ENCODE results near the gene PTPN23.

GRCh38 chr3:47432673-47433072, 51.9 kb downstream of the PTPN23 start:
- TF ChIP-seq CTCF (conservative IDR thresholded peaks at IDR 0.05; ENCODE audit: low read depth in 2 of 2) (no peak), EZH2phosphoT487 (IDR thresholded peaks at IDR 0.05; ENCODE audit: unreplicated experiment) (no peak), POLR2AphosphoS5 (IDR thresholded peaks at IDR 0.05; ENCODE audit: low read depth) (no peak), EZH2 (IDR thresholded peaks at IDR 0.05; ENCODE audit: low read depth, unreplicated experiment) (no peak), REST (IDR thresholded peaks at IDR 0.05; ENCODE audit: unreplicated experiment) (no peak), CREB1 (CRISPR knock-in tag; IDR thresholded peaks at IDR 0.05; ENCODE audit: low read depth) (no peak)
- TF ChIP-seq, protein P1, sequence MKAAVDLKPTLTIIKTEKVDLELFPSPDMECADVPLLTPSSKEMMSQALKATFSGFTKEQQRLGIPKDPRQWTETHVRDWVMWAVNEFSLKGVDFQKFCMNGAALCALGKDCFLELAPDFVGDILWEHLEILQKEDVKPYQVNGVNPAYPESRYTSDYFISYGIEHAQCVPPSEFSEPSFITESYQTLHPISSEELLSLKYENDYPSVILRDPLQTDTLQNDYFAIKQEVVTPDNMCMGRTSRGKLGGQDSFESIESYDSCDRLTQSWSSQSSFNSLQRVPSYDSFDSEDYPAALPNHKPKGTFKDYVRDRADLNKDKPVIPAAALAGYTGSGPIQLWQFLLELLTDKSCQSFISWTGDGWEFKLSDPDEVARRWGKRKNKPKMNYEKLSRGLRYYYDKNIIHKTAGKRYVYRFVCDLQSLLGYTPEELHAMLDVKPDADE (IDR thresholded peaks at IDR 0.05): no peak
- TF ChIP-seq, protein P2, sequence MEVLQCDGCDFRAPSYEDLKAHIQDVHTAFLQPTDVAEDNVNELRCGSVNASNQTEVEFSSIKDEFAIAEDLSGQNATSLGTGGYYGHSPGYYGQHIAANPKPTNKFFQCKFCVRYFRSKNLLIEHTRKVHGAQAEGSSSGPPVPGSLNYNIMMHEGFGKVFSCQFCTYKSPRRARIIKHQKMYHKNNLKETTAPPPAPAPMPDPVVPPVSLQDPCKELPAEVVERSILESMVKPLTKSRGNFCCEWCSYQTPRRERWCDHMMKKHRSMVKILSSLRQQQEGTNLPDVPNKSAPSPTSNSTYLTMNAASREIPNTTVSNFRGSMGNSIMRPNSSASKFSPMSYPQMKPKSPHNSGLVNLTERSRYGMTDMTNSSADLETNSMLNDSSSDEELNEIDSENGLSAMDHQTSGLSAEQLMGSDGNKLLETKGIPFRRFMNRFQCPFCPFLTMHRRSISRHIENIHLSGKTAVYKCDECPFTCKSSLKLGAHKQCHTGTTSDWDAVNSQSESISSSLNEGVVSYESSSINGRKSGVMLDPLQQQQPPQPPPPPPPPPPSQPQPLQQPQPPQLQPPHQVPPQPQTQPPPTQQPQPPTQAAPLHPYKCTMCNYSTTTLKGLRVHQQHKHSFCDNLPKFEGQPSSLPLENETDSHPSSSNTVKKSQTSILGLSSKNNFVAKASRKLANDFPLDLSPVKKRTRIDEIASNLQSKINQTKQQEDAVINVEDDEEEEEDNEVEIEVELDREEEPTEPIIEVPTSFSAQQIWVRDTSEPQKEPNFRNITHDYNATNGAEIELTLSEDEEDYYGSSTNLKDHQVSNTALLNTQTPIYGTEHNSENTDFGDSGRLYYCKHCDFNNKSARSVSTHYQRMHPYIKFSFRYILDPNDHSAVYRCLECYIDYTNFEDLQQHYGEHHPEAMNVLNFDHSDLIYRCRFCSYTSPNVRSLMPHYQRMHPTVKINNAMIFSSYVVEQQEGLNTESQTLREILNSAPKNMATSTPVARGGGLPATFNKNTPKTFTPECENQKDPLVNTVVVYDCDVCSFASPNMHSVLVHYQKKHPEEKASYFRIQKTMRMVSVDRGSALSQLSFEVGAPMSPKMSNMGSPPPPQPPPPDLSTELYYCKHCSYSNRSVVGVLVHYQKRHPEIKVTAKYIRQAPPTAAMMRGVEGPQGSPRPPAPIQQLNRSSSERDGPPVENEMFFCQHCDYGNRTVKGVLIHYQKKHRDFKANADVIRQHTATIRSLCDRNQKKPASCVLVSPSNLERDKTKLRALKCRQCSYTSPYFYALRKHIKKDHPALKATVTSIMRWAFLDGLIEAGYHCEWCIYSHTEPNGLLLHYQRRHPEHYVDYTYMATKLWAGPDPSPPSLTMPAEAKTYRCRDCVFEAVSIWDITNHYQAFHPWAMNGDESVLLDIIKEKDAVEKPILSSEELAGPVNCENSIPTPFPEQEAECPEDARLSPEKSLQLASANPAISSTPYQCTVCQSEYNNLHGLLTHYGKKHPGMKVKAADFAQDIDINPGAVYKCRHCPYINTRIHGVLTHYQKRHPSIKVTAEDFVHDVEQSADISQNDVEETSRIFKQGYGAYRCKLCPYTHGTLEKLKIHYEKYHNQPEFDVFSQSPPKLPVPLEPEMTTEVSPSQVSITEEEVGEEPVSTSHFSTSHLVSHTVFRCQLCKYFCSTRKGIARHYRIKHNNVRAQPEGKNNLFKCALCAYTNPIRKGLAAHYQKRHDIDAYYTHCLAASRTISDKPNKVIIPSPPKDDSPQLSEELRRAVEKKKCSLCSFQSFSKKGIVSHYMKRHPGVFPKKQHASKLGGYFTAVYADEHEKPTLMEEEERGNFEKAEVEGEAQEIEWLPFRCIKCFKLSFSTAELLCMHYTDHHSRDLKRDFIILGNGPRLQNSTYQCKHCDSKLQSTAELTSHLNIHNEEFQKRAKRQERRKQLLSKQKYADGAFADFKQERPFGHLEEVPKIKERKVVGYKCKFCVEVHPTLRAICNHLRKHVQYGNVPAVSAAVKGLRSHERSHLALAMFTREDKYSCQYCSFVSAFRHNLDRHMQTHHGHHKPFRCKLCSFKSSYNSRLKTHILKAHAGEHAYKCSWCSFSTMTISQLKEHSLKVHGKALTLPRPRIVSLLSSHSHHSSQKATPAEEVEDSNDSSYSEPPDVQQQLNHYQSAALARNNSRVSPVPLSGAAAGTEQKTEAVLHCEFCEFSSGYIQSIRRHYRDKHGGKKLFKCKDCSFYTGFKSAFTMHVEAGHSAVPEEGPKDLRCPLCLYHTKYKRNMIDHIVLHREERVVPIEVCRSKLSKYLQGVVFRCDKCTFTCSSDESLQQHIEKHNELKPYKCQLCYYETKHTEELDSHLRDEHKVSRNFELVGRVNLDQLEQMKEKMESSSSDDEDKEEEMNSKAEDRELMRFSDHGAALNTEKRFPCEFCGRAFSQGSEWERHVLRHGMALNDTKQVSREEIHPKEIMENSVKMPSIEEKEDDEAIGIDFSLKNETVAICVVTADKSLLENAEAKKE (CRISPR knock-in tag; IDR thresholded peaks at IDR 0.05): no peak

Measured in GM23338 (cell line).